GM12891 (cell line): ENCODE measurements around the gene BANF2.

ENCODE experiments used
- PAX5 ChIP-seq: IDR thresholded peaks from 2 replicates; pipeline ENCODE4 v1.6.1; 2011; ENCODE audit warnings: low read length, moderate library complexity, mild to moderate bottlenecking; ENCODE audit not compliant: insufficient read depth, severe bottlenecking
- POLR2A ChIP-seq: IDR thresholded peaks from 2 replicates; pipeline ENCODE4 v1.6.1; 2011; ENCODE audit warnings: low read depth, low read length, control low read depth
- POLR2AphosphoS5 ChIP-seq: IDR thresholded peaks from 2 replicates; pipeline ENCODE4 v1.6.1; 2011; ENCODE audit warnings: low read depth, low read length, control low read depth
- SPI1 ChIP-seq: IDR thresholded peaks from 2 replicates; pipeline ENCODE4 v1.6.1; 2011; ENCODE audit warnings: low read depth, low read length, control low read depth
- TAF1 ChIP-seq: IDR thresholded peaks from 2 replicates; pipeline ENCODE4 v1.6.1; 2011; ENCODE audit warnings: low read depth, low read length, control low read depth

DNA sequence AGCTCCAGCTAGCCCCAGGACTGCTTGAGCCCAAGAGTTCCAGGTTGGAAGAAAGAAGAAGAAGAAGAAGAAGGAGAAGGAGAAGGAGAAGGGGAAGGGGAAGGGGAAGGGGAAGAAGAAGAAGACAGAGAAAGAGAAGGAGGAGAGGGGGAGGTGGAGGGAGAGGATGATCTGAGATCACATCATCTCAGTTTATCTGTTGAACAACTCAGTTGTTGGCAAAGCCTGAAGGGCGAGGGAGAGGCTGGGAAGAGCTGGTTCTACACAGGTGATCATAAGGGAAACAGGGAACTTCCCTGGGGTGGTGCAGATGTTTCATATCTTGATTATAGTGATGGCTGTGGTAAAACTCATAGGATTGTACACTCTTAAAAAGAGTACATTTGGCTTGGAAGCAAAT, 14.6 kb upstream of the BANF2 start:
- TF ChIP-seq POLR2A (no peak), PAX5 (no peak), POLR2AphosphoS5 (no peak), TAF1 (no peak), SPI1 (no peak)
